Skeletal muscle satellite cell (primary cell): ENCODE results near the gene NAT16.
A peak's percentile ranks its signal among the peaks of the same experiment; 100 is the strongest.
"Not testable (repeated sequence)": the region's sequence is repeated elsewhere in the genome, so short reads cannot be mapped to it uniquely, and the experiment has no call there.

ENCODE experiments used
- H3K27me3 ChIP-seq: 2 replicates; pipeline ENCODE4 v1.7.0; 2013; ENCODE audit warnings: low read length; ENCODE audit not compliant: control insufficient read depth, insufficient read depth
- H3K36me3 ChIP-seq: 2 replicates; pipeline ENCODE4 v1.7.0; 2013; ENCODE audit warnings: mild to moderate bottlenecking, control low read depth, low read length; ENCODE audit not compliant: insufficient read depth
- H3K4me1 ChIP-seq: 2 replicates; pipeline ENCODE4 v1.7.0; 2013; ENCODE audit warnings: low read length; ENCODE audit not compliant: control insufficient read depth, insufficient read depth
- H3K4me2 ChIP-seq: 2 replicates; pipeline ENCODE4 v1.7.0; 2013; ENCODE audit warnings: mild to moderate bottlenecking, low read length
- H3K4me3 ChIP-seq: 2 replicates; pipeline ENCODE4 v1.7.0; 2013; ENCODE audit warnings: low read length
- H3K9ac ChIP-seq: 2 replicates; pipeline ENCODE4 v1.7.0; 2013; ENCODE audit warnings: mild to moderate bottlenecking, low read depth, low read length, moderate library complexity
- H3K9me3 ChIP-seq: replicated peaks from 2 replicates; pipeline ENCODE4 v1.7.0; 2013; ENCODE audit warnings: mild to moderate bottlenecking, control low read depth, low read length
- small RNA-seq: library from RNA; depleted of rRNA; stranded (forward); fragments of <200 nt; gene quantifications from one replicate; pipeline ENCODE3, GENCODE V24; 2012

NAT16 gene

GRCh38 chr7:101126651-101127459, 53.2 kb downstream of the NAT16 start, which contains the start of gene SERPINE1:
SERPINE1 (plus strand) TSS chr7:101127104; CDS start chr7:101128394, 1,290 bp downstream.
- Histone ChIP-seq H3K9ac (peak within 1 kb of the TSS; percentile 89), H3K4me3 (peak within 1 kb of the TSS; percentile 77), H3K4me1 (peaks cover 56% of the 10 kb centered on the region), H3K4me2 (peak within 1 kb of the TSS; percentile 88), H3K36me3 (peaks cover 34% of the 10 kb centered on the region), H3K27me3 (no peaks in the 10 kb centered on the region), H3K9me3 (no peaks in the 10 kb centered on the region)

DNA sequence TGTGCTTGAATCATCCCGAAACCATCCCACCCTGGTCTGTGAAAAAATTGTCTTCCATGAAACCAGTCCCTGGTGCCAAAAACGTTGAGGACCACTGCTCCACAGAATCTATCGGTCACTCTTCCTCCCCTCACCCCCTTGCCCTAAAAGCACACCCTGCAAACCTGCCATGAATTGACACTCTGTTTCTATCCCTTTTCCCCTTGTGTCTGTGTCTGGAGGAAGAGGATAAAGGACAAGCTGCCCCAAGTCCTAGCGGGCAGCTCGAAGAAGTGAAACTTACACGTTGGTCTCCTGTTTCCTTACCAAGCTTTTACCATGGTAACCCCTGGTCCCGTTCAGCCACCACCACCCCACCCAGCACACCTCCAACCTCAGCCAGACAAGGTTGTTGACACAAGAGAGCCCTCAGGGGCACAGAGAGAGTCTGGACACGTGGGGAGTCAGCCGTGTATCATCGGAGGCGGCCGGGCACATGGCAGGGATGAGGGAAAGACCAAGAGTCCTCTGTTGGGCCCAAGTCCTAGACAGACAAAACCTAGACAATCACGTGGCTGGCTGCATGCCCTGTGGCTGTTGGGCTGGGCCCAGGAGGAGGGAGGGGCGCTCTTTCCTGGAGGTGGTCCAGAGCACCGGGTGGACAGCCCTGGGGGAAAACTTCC, 54.0 kb downstream of the NAT16 start:
- H3K27me3 ChIP-seq = no peaks in the 10 kb centered on the region
- H3K9ac ChIP-seq = peak overlapping the region; percentile 82
- H3K4me1 ChIP-seq = peaks cover 61% of the 10 kb centered on the region
- H3K4me2 ChIP-seq = peak overlapping the region; percentile 74
- peaks cover 31% of the 10 kb centered on the region for H3K36me3 ChIP-seq
- no peaks in the 10 kb centered on the region for H3K9me3 ChIP-seq
- peak overlapping the region; percentile 77 for H3K4me3 ChIP-seq

DNA sequence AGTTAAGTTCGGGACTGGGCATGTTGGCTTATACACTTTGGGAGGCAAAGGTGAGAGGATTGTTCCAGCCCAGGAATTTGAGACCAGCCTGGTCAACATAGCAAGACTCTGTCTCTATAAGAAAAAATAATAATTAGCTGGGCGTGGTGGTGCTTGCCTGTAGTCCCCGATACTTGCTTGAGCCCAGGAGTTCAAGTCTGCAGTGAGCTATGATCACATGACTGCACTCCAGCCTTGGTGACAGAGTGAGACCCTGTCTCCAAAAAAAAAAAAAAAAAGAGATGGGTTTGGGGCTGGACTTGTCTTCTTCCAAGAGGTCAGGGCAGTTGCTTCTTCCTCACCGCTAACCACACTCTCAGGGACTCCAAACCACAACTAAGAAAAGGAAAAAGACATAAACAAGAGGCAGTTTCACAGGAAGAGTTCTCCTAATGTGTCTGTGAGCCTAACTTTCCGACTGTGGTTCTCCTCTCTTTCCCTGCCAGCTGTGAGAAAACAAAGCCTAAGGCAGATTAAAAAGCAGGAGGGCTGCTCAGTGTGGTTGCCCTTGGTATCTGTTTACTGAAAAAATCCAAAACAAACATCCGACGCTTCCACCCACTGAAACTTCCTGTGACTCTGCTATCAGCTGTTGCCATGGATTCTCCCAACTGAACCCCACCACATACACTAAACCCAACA, 55.6 kb downstream of the NAT16 start:
- peak overlapping the region; percentile 50 for H3K4me2 ChIP-seq
- peaks cover 18% of the 10 kb centered on the region for H3K36me3 ChIP-seq
- H3K27me3 ChIP-seq = no peaks in the 10 kb centered on the region
- H3K4me1 ChIP-seq = peaks cover 67% of the 10 kb centered on the region
- H3K9ac ChIP-seq = peak overlapping the region; percentile 82
- no peaks in the 10 kb centered on the region for H3K9me3 ChIP-seq
- no peak overlapping the region for H3K4me3 ChIP-seq

GRCh38 chr7:101123703-101124068, 56.4 kb downstream of the NAT16 start:
- H3K36me3 ChIP-seq = peaks cover 16% of the 10 kb centered on the region
- no peak overlapping the region for H3K4me2 ChIP-seq
- H3K9me3 ChIP-seq = no peaks in the 10 kb centered on the region
- peak overlapping the region; percentile 82 for H3K9ac ChIP-seq
- H3K4me1 ChIP-seq = peaks cover 75% of the 10 kb centered on the region
- H3K4me3 ChIP-seq = no peak overlapping the region
- no peaks in the 10 kb centered on the region for H3K27me3 ChIP-seq

- Histone ChIP-seq H3K9ac (peak overlapping the region; percentile 82), H3K9me3 (no peaks in the 10 kb centered on the region), H3K4me1 (peaks cover 81% of the 10 kb centered on the region), H3K4me3 (peak overlapping the region; percentile 37), H3K4me2 (peak overlapping the region; percentile 74), H3K36me3 (peaks cover 10% of the 10 kb centered on the region), H3K27me3 (no peaks in the 10 kb centered on the region)
Measured at GRCh38 chr7:101122933-101123702, 57.0 kb downstream of the NAT16 start.

GRCh38 chr7:101121991-101122932, 57.8 kb downstream of the NAT16 start:
- Histone ChIP-seq H3K4me1 (peaks cover 87% of the 10 kb centered on the region), H3K9ac (peak overlapping the region; percentile 82), H3K27me3 (no peaks in the 10 kb centered on the region), H3K9me3 (no peaks in the 10 kb centered on the region), H3K36me3 (peaks cover 2% of the 10 kb centered on the region), H3K4me3 (peak overlapping the region; percentile 37), H3K4me2 (peak overlapping the region; percentile 74)

GRCh38 chr7:101121631-101121990, 58.5 kb downstream of the NAT16 start:
- Histone ChIP-seq H3K4me2 (peak overlapping the region; percentile 74), H3K4me1 (peaks cover 92% of the 10 kb centered on the region), H3K9ac (peak overlapping the region; percentile 82)
- H3K4me3 ChIP-seq, H3K27me3 ChIP-seq, H3K36me3 ChIP-seq, H3K9me3 ChIP-seq: not testable (repeated sequence)

Small RNA genes within 50 kb of the gene (small RNA-seq; reads per million reads assigned to genes)
- gene MIR4653 = 0.35 reads per million
